GM23338 (cell line): ENCODE data around the gene ADA. TPM values are rescaled to one million over a fixed set of nuclear protein-coding genes. Genes with fewer than 3 reads are reported as not detected.

Source experiments
- ATAC-seq: fragments of 200-7000 bp; cut with Tn5 transposase; 3 replicates; pipeline ENCODE4 v1.9.1; 2020
- DNase-seq: peaks from one replicate; pipeline ENCODE4 v3.0.0-alpha.2; 2015; ENCODE audit warnings: low spot score
- H2AFZ ChIP-seq: fragments of 200-600 bp; sonication (generic); 2 replicates; pipeline ENCODE4 v1.8.0; 2016; ENCODE audit warnings: antibody characterized with exemption, mild to moderate bottlenecking, moderate library complexity
- H3F3A ChIP-seq: fragments of 200-600 bp; sonication (generic); replicated peaks from 2 replicates; pipeline ENCODE4 v1.8.0; 2017; ENCODE audit warnings: antibody characterized with exemption, mixed run types, low read depth
- H3K27ac ChIP-seq: fragments of 200-600 bp; sonication (generic); 2 replicates; pipeline ENCODE4 v1.6.1; 2016; ENCODE audit warnings: low read depth
- H3K27me3 ChIP-seq: fragments of 200-600 bp; sonication (generic); 2 replicates; pipeline ENCODE4 v1.8.0; 2016; ENCODE audit warnings: mild to moderate bottlenecking, mixed run types, moderate library complexity; ENCODE audit not compliant: insufficient read depth
- H3K36me3 ChIP-seq: fragments of 200-600 bp; sonication (generic); 2 replicates; pipeline ENCODE4 v1.8.0; 2016; ENCODE audit warnings: mild to moderate bottlenecking; ENCODE audit not compliant: insufficient read depth
- H3K4me1 ChIP-seq: fragments of 200-600 bp; sonication (generic); 2 replicates; pipeline ENCODE4 v1.8.0; 2016; ENCODE audit warnings: mild to moderate bottlenecking, moderate library complexity; ENCODE audit not compliant: insufficient read depth
- H3K4me2 ChIP-seq: fragments of 200-600 bp; sonication (generic); 2 replicates; pipeline ENCODE4 v1.7.1; 2017; ENCODE audit warnings: mixed run types
- H3K4me3 ChIP-seq: fragments of 200-600 bp; sonication (generic); 2 replicates; pipeline ENCODE4 v1.6.1; 2016; ENCODE audit warnings: mixed run types
- H3K79me2 ChIP-seq: fragments of 200-600 bp; sonication (generic); replicated peaks from 2 replicates; pipeline ENCODE4 v1.8.0; 2017; ENCODE audit warnings: mild to moderate bottlenecking; ENCODE audit not compliant: insufficient read depth
- H3K9me2 ChIP-seq: fragments of 200-600 bp; sonication (generic); 2 replicates; pipeline ENCODE4 v1.8.0; 2017; ENCODE audit not compliant: insufficient read depth
- H4K20me1 ChIP-seq: fragments of 200-600 bp; sonication (generic); replicated peaks from 2 replicates; pipeline ENCODE4 v1.8.0; 2017; ENCODE audit warnings: mild to moderate bottlenecking; ENCODE audit not compliant: insufficient read depth
- H3K27ac Mint-ChIP-seq: 2 replicates; pipeline ENCODE4 v1.8.0; 2020; ENCODE audit warnings: inconsistent platforms, mild to moderate bottlenecking, moderate library complexity, mixed read lengths
- H3K27me3 Mint-ChIP-seq: 3 replicates; pipeline ENCODE4 v1.8.0; 2022; ENCODE audit warnings: low read depth, mild to moderate bottlenecking, moderate library complexity, mixed read lengths, inconsistent platforms; ENCODE audit not compliant: insufficient read depth, poor library complexity
- H3K36me3 Mint-ChIP-seq: 3 replicates; pipeline ENCODE4 v1.8.0; 2021; ENCODE audit warnings: low read depth, mild to moderate bottlenecking, inconsistent platforms, moderate library complexity, mixed read lengths
- H3K4me1 Mint-ChIP-seq: 3 replicates; pipeline ENCODE4 v1.8.0; 2020; ENCODE audit warnings: mild to moderate bottlenecking, inconsistent platforms, mixed read lengths
- H3K4me3 Mint-ChIP-seq: 3 replicates; pipeline ENCODE4 v1.8.0; 2021; ENCODE audit warnings: moderate library complexity, mild to moderate bottlenecking, inconsistent platforms, mixed read lengths
- H3K9me3 Mint-ChIP-seq: 3 replicates; pipeline ENCODE4 v1.8.0; 2020; ENCODE audit warnings: moderate library complexity, mild to moderate bottlenecking, inconsistent platforms, mixed read lengths
- EZH2 ChIP-seq: fragments of 200-600 bp; sonication (generic); IDR thresholded peaks from one replicate; pipeline ENCODE4 v1.8.0; 2017; ENCODE audit warnings: antibody characterized with exemption, mild to moderate bottlenecking, low read depth; ENCODE audit not compliant: unreplicated experiment
- EZH2phosphoT487 ChIP-seq: fragments of 200-600 bp; sonication (generic); IDR thresholded peaks from one replicate; pipeline ENCODE4 v1.8.1; 2018; ENCODE audit warnings: antibody characterized with exemption; ENCODE audit not compliant: unreplicated experiment
- NANOG ChIP-seq: IDR thresholded peaks from 2 replicates; pipeline ENCODE4 v1.6.1; 2016; ENCODE audit warnings: antibody characterized with exemption, borderline replicate concordance
- POLR2AphosphoS5 ChIP-seq: IDR thresholded peaks from 2 replicates; pipeline ENCODE4 v1.6.1; 2016; ENCODE audit warnings: antibody characterized with exemption, low read depth
- STAT1 ChIP-seq: IDR thresholded peaks from one replicate; pipeline ENCODE4 v1.6.1; 2016; ENCODE audit warnings: antibody characterized with exemption; ENCODE audit not compliant: unreplicated experiment
- ZNF331 ChIP-seq: fragments of 250-450 bp; sonication (Bioruptor Pico); IDR thresholded peaks from 2 replicates; pipeline ENCODE4 v1.5.0; 2020; ENCODE audit warnings: low read depth, mild to moderate bottlenecking, moderate library complexity
- polyA plus RNA-seq: library from polyadenylated mRNA; unstranded; fragments of >200 nt; fragmentation: Nextera tagmentation; extraction: Ambion mirVana; gene quantifications from 2 replicates; pipeline ENCODE4 v1.2.1, GENCODE V29; 2016
- total RNA-seq: library from RNA; depleted of rRNA; stranded (reverse); fragments of >200 nt; shearing (Covaris generic); gene quantifications from 2 replicates; pipeline ENCODE4 v1.2.3, GENCODE V29; 2014
- TF ChIP-seq, protein P1 (sequence below): IDR thresholded peaks from one replicate; pipeline ENCODE4 v1.6.1; 2018; ENCODE audit warnings: antibody characterized with exemption; ENCODE audit not compliant: unreplicated experiment
- TF ChIP-seq, protein P2 (sequence below): fragments of 250-450 bp; sonication (Bioruptor Pico); IDR thresholded peaks from 2 replicates; pipeline ENCODE4 v1.5.0; 2020; ENCODE audit warnings: mild to moderate bottlenecking, moderate library complexity

The ADA gene
- total and polyA plus RNA-seq, 2 experiments from 2014 or later = 15.8 to 16.2 TPM

DNA sequence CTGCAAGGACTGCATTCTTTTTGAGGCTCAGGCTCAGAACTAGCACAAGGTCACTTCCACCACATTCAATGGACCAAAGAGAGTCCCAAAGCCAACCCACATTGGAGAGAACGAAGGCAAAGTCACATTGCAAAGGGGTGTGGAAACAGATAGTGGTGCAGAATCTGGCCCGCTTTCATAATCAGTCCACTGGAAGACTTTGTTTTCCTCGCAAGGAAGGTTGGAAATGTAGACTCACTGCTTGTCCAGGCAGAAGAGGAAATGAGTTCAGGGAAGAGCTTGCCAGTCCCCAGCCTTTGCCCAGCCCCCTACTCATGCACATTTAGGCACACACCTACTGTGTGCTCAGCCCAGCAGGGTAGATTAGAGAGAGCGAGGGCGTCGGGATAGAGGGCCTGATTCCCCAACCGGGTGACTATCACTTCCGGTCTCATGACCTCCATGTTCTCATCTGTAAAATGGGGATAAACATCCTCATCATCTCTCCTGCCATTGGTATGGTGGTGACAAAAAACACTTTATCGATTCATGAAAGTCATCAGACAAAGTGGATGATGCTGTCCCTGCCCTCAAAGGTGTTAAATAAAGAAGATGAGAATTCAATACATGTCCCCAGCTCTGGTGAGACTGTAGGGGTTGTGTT, 39.4 kb upstream of the ADA start:
- peaks cover 3% of the 10 kb centered on the region; the same call in 1 of the 3 replicates for H3K9me3 Mint-ChIP-seq
- ATAC-seq = no peak
- no peaks in the 10 kb centered on the region for H3F3A ChIP-seq
- no peaks in the 10 kb centered on the region for H3K27me3 ChIP-seq
- no peaks in the 10 kb centered on the region for H3K36me3 ChIP-seq
- TF ChIP-seq ZNF331 (CRISPR knock-in tag) (no peak), STAT1 (no peak), EZH2phosphoT487 (no peak), POLR2AphosphoS5 (no peak), NANOG (no peak), EZH2 (no peak)
- TF ChIP-seq, protein P1, sequence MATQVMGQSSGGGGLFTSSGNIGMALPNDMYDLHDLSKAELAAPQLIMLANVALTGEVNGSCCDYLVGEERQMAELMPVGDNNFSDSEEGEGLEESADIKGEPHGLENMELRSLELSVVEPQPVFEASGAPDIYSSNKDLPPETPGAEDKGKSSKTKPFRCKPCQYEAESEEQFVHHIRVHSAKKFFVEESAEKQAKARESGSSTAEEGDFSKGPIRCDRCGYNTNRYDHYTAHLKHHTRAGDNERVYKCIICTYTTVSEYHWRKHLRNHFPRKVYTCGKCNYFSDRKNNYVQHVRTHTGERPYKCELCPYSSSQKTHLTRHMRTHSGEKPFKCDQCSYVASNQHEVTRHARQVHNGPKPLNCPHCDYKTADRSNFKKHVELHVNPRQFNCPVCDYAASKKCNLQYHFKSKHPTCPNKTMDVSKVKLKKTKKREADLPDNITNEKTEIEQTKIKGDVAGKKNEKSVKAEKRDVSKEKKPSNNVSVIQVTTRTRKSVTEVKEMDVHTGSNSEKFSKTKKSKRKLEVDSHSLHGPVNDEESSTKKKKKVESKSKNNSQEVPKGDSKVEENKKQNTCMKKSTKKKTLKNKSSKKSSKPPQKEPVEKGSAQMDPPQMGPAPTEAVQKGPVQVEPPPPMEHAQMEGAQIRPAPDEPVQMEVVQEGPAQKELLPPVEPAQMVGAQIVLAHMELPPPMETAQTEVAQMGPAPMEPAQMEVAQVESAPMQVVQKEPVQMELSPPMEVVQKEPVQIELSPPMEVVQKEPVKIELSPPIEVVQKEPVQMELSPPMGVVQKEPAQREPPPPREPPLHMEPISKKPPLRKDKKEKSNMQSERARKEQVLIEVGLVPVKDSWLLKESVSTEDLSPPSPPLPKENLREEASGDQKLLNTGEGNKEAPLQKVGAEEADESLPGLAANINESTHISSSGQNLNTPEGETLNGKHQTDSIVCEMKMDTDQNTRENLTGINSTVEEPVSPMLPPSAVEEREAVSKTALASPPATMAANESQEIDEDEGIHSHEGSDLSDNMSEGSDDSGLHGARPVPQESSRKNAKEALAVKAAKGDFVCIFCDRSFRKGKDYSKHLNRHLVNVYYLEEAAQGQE = no peak
- TF ChIP-seq, protein P2, sequence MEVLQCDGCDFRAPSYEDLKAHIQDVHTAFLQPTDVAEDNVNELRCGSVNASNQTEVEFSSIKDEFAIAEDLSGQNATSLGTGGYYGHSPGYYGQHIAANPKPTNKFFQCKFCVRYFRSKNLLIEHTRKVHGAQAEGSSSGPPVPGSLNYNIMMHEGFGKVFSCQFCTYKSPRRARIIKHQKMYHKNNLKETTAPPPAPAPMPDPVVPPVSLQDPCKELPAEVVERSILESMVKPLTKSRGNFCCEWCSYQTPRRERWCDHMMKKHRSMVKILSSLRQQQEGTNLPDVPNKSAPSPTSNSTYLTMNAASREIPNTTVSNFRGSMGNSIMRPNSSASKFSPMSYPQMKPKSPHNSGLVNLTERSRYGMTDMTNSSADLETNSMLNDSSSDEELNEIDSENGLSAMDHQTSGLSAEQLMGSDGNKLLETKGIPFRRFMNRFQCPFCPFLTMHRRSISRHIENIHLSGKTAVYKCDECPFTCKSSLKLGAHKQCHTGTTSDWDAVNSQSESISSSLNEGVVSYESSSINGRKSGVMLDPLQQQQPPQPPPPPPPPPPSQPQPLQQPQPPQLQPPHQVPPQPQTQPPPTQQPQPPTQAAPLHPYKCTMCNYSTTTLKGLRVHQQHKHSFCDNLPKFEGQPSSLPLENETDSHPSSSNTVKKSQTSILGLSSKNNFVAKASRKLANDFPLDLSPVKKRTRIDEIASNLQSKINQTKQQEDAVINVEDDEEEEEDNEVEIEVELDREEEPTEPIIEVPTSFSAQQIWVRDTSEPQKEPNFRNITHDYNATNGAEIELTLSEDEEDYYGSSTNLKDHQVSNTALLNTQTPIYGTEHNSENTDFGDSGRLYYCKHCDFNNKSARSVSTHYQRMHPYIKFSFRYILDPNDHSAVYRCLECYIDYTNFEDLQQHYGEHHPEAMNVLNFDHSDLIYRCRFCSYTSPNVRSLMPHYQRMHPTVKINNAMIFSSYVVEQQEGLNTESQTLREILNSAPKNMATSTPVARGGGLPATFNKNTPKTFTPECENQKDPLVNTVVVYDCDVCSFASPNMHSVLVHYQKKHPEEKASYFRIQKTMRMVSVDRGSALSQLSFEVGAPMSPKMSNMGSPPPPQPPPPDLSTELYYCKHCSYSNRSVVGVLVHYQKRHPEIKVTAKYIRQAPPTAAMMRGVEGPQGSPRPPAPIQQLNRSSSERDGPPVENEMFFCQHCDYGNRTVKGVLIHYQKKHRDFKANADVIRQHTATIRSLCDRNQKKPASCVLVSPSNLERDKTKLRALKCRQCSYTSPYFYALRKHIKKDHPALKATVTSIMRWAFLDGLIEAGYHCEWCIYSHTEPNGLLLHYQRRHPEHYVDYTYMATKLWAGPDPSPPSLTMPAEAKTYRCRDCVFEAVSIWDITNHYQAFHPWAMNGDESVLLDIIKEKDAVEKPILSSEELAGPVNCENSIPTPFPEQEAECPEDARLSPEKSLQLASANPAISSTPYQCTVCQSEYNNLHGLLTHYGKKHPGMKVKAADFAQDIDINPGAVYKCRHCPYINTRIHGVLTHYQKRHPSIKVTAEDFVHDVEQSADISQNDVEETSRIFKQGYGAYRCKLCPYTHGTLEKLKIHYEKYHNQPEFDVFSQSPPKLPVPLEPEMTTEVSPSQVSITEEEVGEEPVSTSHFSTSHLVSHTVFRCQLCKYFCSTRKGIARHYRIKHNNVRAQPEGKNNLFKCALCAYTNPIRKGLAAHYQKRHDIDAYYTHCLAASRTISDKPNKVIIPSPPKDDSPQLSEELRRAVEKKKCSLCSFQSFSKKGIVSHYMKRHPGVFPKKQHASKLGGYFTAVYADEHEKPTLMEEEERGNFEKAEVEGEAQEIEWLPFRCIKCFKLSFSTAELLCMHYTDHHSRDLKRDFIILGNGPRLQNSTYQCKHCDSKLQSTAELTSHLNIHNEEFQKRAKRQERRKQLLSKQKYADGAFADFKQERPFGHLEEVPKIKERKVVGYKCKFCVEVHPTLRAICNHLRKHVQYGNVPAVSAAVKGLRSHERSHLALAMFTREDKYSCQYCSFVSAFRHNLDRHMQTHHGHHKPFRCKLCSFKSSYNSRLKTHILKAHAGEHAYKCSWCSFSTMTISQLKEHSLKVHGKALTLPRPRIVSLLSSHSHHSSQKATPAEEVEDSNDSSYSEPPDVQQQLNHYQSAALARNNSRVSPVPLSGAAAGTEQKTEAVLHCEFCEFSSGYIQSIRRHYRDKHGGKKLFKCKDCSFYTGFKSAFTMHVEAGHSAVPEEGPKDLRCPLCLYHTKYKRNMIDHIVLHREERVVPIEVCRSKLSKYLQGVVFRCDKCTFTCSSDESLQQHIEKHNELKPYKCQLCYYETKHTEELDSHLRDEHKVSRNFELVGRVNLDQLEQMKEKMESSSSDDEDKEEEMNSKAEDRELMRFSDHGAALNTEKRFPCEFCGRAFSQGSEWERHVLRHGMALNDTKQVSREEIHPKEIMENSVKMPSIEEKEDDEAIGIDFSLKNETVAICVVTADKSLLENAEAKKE (CRISPR knock-in tag) = no peak
- no peak for DNase-seq
- no peaks in the 10 kb centered on the region for H3K79me2 ChIP-seq
- H3K27me3 Mint-ChIP-seq = peaks cover 8% of the 10 kb centered on the region
- no peak overlapping the region for H3K4me3 Mint-ChIP-seq
- H3K27ac Mint-ChIP-seq = no peak overlapping the region
- no peaks in the 10 kb centered on the region for H4K20me1 ChIP-seq
- no peaks in the 10 kb centered on the region for H3K9me2 ChIP-seq
- no peak overlapping the region for H3K27ac ChIP-seq
- no peak overlapping the region for H2AFZ ChIP-seq
- no peak overlapping the region for H3K4me2 ChIP-seq
- H3K36me3 Mint-ChIP-seq = no peaks in the 10 kb centered on the region
- peaks cover 5% of the 10 kb centered on the region; the same call in 1 of the 2 replicates for H3K4me1 ChIP-seq
- no peak overlapping the region for H3K4me3 ChIP-seq
- H3K4me1 Mint-ChIP-seq = peaks cover 2% of the 10 kb centered on the region; the same call in 2 of the 3 replicates
